ENCODE results near the gene ACTL8. TPM values are rescaled to one million over a fixed set of nuclear protein-coding genes. Genes with fewer than 3 reads are reported as not detected.

ACTL8 gene
- total RNA-seq, 4 donors from 2014 or later: not detected

DNA sequence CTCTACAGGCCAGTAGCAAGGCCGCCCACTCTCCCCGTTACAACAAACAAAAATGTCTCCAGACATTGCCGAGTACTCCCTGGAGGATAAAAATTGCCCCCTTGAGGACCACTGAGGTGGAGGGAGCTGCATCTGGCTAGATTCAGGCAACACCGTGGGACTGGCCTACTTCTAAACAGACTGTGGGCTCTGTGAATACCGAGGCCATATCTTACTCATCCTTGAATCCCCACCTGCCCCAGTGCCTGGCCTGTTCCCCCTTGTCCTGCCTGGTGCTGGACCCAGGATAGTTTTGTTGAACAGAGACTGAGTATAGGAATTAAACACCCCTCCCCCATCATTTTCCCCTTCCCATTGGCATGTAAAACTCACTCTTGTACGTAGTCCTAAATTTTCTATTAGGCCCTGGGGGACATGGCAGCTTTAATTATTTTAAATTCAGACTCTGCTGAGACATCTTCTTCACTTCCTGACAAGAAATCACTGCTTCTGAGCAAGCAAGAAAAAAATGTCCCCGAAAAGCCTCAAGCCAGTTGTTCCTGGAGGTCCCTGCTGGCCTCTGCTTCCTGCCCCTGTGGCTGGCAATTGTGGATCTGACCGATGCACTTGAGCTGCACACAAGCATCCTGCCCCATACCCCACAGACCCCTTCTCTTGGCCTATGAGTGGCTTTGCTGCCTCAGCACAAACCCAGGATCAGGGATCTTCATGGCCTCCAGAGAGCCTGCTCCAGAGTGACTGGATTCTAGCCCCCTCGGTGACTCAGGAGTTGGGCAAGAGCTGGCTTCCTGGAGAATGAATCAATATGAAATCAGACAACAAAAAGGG is 111.0 kb downstream of the ACTL8 start:
- Histone ChIP-seq H3K36me3 (no peaks in the 10 kb centered on the region), H3K4me1 (no peaks in the 10 kb centered on the region), H3K4me3 (no peak overlapping the region), H3K9me3 (no peaks in the 10 kb centered on the region), H3K27me3 (peaks cover 0 to 4% (median 3%) of the 10 kb centered on the region in 3 donors), H3K27ac (no peak overlapping the region)
- in situ Hi-C loops (cut with MboI; ENCODE audit: low sequenced_read_pairs in 4 of 4) (no loop called here), intact Hi-C loops (cut with DNase I; ENCODE audit: low total_unique reads) (no loop called here)
- no peak for TF ChIP-seq CTCF (IDR thresholded peaks at IDR 0.05 in 4 of 5, conservative IDR thresholded peaks at IDR 0.05 in 1 of 5)
- TF ChIP-seq POLR2A (IDR thresholded peaks at IDR 0.05): no peak
- DNase-seq (no peak), ATAC-seq (no peak)

GRCh38 chr1:17866740-17867029 is 111.6 kb downstream of the ACTL8 start:
- no peak overlapping the region for H3K4me3 ChIP-seq
- intact Hi-C loops (cut with DNase I; ENCODE audit: low total_unique reads) (no loop called here), in situ Hi-C loops (cut with MboI; ENCODE audit: low sequenced_read_pairs in 4 of 4) (no loop called here)
- H3K4me1 ChIP-seq: no peaks in the 10 kb centered on the region
- no peaks in the 10 kb centered on the region for H3K27me3 ChIP-seq
- TF ChIP-seq POLR2A (IDR thresholded peaks at IDR 0.05) (no peak), CTCF (IDR thresholded peaks at IDR 0.05 in 4 of 5, conservative IDR thresholded peaks at IDR 0.05 in 1 of 5) (no peak)
- H3K27ac ChIP-seq: no peak overlapping the region
- no peaks in the 10 kb centered on the region for H3K36me3 ChIP-seq
- no peak for ATAC-seq
- no peak for DNase-seq
- no peaks in the 10 kb centered on the region for H3K9me3 ChIP-seq

DNA sequence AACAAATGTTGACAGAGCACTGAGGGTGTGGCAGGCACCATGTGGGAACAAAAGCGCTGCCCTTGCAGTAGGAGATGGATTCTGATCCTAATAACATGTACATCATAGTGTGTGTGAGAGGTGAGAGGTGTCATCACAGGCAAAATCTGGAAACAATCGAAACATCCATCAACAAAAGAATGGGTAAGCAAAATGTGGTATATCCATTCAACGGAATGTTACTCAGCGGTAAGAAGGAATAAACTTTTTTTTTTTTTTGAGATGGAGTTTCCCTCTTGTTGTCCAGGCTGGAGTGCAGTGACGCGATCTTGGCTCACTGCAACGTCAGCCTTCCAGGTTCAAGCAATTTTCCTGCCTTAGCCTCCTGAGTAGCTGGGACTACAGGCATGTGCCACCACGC is 112.3 kb downstream of the ACTL8 start:
- no peak overlapping the region for H3K27ac ChIP-seq
- H3K4me3 ChIP-seq: no peak overlapping the region
- H3K27me3 ChIP-seq: no peaks in the 10 kb centered on the region
- DNase-seq (no peak), ATAC-seq (no peak)
- in situ Hi-C loops (cut with MboI; ENCODE audit: low sequenced_read_pairs in 4 of 4): no loop called here
- no peaks in the 10 kb centered on the region for H3K4me1 ChIP-seq
- no peaks in the 10 kb centered on the region for H3K9me3 ChIP-seq
- no peaks in the 10 kb centered on the region for H3K36me3 ChIP-seq
- TF ChIP-seq CTCF (IDR thresholded peaks at IDR 0.05 in 4 of 5, conservative IDR thresholded peaks at IDR 0.05 in 1 of 5): no peak
- no peak for TF ChIP-seq POLR2A (IDR thresholded peaks at IDR 0.05)
- intact Hi-C loops (cut with DNase I; ENCODE audit: low total_unique reads): no loop called here

GRCh38 chr1:17869815-17870214 is 114.7 kb downstream of the ACTL8 start:
- H3K9me3 ChIP-seq: no peaks in the 10 kb centered on the region
- intact Hi-C loops (cut with DNase I; ENCODE audit: low total_unique reads): no loop called here
- H3K27ac ChIP-seq: no peak overlapping the region
- DNase-seq (no peak), ATAC-seq (no peak)
- in situ Hi-C loops (cut with MboI; ENCODE audit: low sequenced_read_pairs in 4 of 4): no loop called here
- H3K4me1 ChIP-seq: no peaks in the 10 kb centered on the region
- H3K36me3 ChIP-seq: no peaks in the 10 kb centered on the region
- no peak for TF ChIP-seq CTCF (IDR thresholded peaks at IDR 0.05 in 4 of 5, conservative IDR thresholded peaks at IDR 0.05 in 1 of 5)
- no peak for TF ChIP-seq POLR2A (IDR thresholded peaks at IDR 0.05)
- no peak overlapping the region for H3K4me3 ChIP-seq
- H3K27me3 ChIP-seq: no peaks in the 10 kb centered on the region

DNA sequence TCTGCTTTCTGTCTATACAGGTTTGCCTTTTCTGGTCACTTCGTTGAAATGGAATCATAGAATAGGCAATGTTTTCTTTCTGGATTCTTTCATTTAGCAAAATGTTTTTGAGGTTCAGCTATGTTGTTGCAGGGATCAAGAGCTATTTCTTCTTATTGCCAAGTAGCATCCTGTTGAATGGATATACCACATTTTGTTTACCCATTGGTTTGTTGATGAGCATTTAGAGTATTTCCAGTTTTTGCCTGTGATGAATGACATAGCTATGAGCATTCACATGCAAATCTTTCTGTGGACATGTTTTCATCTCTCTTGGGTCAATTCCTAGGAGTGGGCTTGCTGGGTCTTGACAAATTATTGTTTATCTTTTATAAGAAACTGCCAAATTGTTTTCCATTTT is 115.5 kb downstream of the ACTL8 start:
- Histone ChIP-seq H3K4me1 (no peaks in the 10 kb centered on the region), H3K4me3 (no peak overlapping the region), H3K9me3 (no peaks in the 10 kb centered on the region), H3K27me3 (no peaks in the 10 kb centered on the region), H3K36me3 (no peaks in the 10 kb centered on the region), H3K27ac (no peak overlapping the region)
- intact Hi-C loops (cut with DNase I; ENCODE audit: low total_unique reads) (no loop called here), in situ Hi-C loops (cut with MboI; ENCODE audit: low sequenced_read_pairs in 4 of 4) (no loop called here)
- ATAC-seq (no peak), DNase-seq (no peak)
- no peak for TF ChIP-seq POLR2A (IDR thresholded peaks at IDR 0.05)
- no peak for TF ChIP-seq CTCF (IDR thresholded peaks at IDR 0.05 in 4 of 5, conservative IDR thresholded peaks at IDR 0.05 in 1 of 5)
